ENCODE data around the gene FBN1.

- TF ChIP-seq CTCF (conservative IDR thresholded peaks at IDR 0.05 in 1 of 2, IDR thresholded peaks at IDR 0.05 in 1 of 2; ENCODE audit: extremely low read depth in 1 of 2, insufficient read depth in 1 of 2, low read depth in 1 of 2, low read length in 2 of 2) (no peak), EZH2 (IDR thresholded peaks at IDR 0.05; ENCODE audit: borderline replicate concordance, low read length) (no peak)
Observed at GRCh38 chr15:48530528-48530927, 115.0 kb downstream of the FBN1 start.

Measured in mammary epithelial cell (primary cell).